Endothelial cell of umbilical vein (primary cell): Measurements from ENCODE around the gene AMZ1. TPM values are rescaled to one million over a fixed set of nuclear protein-coding genes. Genes with fewer than 3 reads are reported as not detected.

Source experiments
- BruUV-seq: library from RNA; stranded (reverse); fragments of 400-500 nt; replicated peaks from 2 replicates; lab custom pipeline; 2021; lab: Mats Ljungman, UMichigan
- CTCF ChIA-PET: fragments of 300-600, 350-600 bp; sonication (Branson Sonifier 250); formaldehyde crosslinking; loops from one replicate; lab custom pipeline; 2021; ENCODE audit warnings: antibody characterized with exemption, inconsistent platforms; lab: Charles Lee
- POLR2A ChIA-PET: fragments of 300-600, 350-600 bp; sonication (Branson Sonifier 250); formaldehyde crosslinking; loops from one replicate; lab custom pipeline; 2021; ENCODE audit warnings: antibody characterized with exemption, inconsistent platforms; lab: Charles Lee
- DNase-seq: peaks from one replicate; pipeline ENCODE4 v3.0.0-alpha.2; 2011; ENCODE audit warnings: low read depth, low spot score
- FAIRE-seq: peaks from 2 replicates; lab custom pipeline; 2011; peaks lifted over from hg19 to GRCh38; lab: Jason Lieb, UNC
- H2AFZ ChIP-seq: 2 replicates; pipeline ENCODE4 v1.6.0; 2012; ENCODE audit warnings: low read depth, low read length, control low read depth, inconsistent platforms
- H3K27ac ChIP-seq: 2 replicates; pipeline ENCODE4 v1.5.1; 2011; ENCODE audit warnings: low read depth, mild to moderate bottlenecking, control low read depth, low read length, moderate library complexity; ENCODE audit not compliant: insufficient read depth
- H3K27me3 ChIP-seq, 2 experiments: 2 replicates each; pipeline versions ENCODE4 v1.6.0 to v1.6.1; 2011; ENCODE audit warnings: low read length in 2 of 2, mixed read lengths in 1 of 2; ENCODE audit not compliant: control insufficient read depth in 2 of 2, insufficient read depth in 2 of 2
- H3K36me3 ChIP-seq, 2 experiments: 2 replicates in 1 of 2; 3 replicates in 1 of 2; pipeline ENCODE4 v1.5.1; 2011; ENCODE audit warnings: low read length in 2 of 2, mild to moderate bottlenecking in 1 of 2, moderate library complexity in 1 of 2; ENCODE audit not compliant: control insufficient read depth in 2 of 2, insufficient read depth in 2 of 2; ENCODE audit errors: extremely low read depth in 1 of 2
- H3K4me1 ChIP-seq: 3 replicates; pipeline ENCODE4 v1.5.1; 2011; ENCODE audit warnings: mild to moderate bottlenecking, low read length; ENCODE audit not compliant: control insufficient read depth, insufficient read depth; ENCODE audit errors: extremely low read depth
- H3K4me2 ChIP-seq: 2 replicates; pipeline ENCODE4 v1.6.1; 2011; ENCODE audit warnings: low read length, control low read depth, mixed read lengths; ENCODE audit not compliant: insufficient read depth
- H3K4me3 ChIP-seq, 3 experiments: fragments of 200-600 bp in 1 of 3; sonication (generic), shearing (Covaris generic) in 1 of 3; replicated peaks in 1 of 3; 2 replicates each; pipeline ENCODE4 v1.5.1; 2011 to 2016; ENCODE audit warnings: control low read depth in 3 of 3, low read length in 3 of 3, mild to moderate bottlenecking in 2 of 3, inconsistent platforms in 1 of 3, low read depth in 1 of 3, moderate library complexity in 1 of 3; ENCODE audit not compliant: insufficient read depth in 1 of 3
- H3K79me2 ChIP-seq: 2 replicates; pipeline ENCODE4 v1.6.0; 2012; ENCODE audit warnings: low read length, inconsistent platforms; ENCODE audit not compliant: control insufficient read depth, insufficient read depth
- H3K9ac ChIP-seq: replicated peaks from 2 replicates; pipeline ENCODE3; 2011; ENCODE audit warnings: low read length, control low read depth; ENCODE audit not compliant: insufficient read depth; ENCODE audit errors: extremely low read depth
- H3K9me1 ChIP-seq: replicated peaks from 3 replicates; pipeline ENCODE4 v1.6.0; 2011; ENCODE audit warnings: mild to moderate bottlenecking, low read length; ENCODE audit not compliant: control insufficient read depth, insufficient read depth; ENCODE audit errors: extremely low read depth
- H3K9me3 ChIP-seq: replicated peaks from 2 replicates; pipeline ENCODE4 v1.5.1; 2012; ENCODE audit warnings: low read length, inconsistent platforms; ENCODE audit not compliant: control insufficient read depth, insufficient read depth
- H4K20me1 ChIP-seq: replicated peaks from 2 replicates; pipeline ENCODE3; 2011; ENCODE audit warnings: mild to moderate bottlenecking, low read length; ENCODE audit not compliant: control insufficient read depth, insufficient read depth; ENCODE audit errors: extremely low read depth
- FOS ChIP-seq: IDR thresholded peaks from 2 replicates; pipeline ENCODE4 v1.6.1; 2011; ENCODE audit warnings: mild to moderate bottlenecking, low read length, moderate library complexity, borderline replicate concordance; ENCODE audit not compliant: insufficient read depth
- GATA2 ChIP-seq: IDR thresholded peaks from 2 replicates; pipeline ENCODE4 v1.7.0; 2011; ENCODE audit warnings: low read depth, mild to moderate bottlenecking, moderate library complexity, mixed read lengths, low read length; ENCODE audit not compliant: insufficient read length, insufficient read depth
- POLR2A ChIP-seq: IDR thresholded peaks from 2 replicates; pipeline ENCODE4 v1.6.1; 2012; ENCODE audit warnings: low read depth, mild to moderate bottlenecking, control low read depth, low read length
- POLR2AphosphoS5 ChIP-seq: IDR thresholded peaks from 2 replicates; pipeline ENCODE4 v1.6.1; 2012; ENCODE audit warnings: low read depth, mild to moderate bottlenecking, control low read depth, low read length, moderate library complexity; ENCODE audit not compliant: insufficient read depth
- dilution Hi-C: fragments of 300-500 bp; cut with MboI; formaldehyde crosslinking; loops from one replicate; pipeline ENCODE4 v1.15.0; 2019; ENCODE audit warnings: low sequenced_read_pairs; ENCODE audit not compliant: extremely low pct_ligation_motif_present
- intact Hi-C: fragments of 100-400 bp; cut with micrococcal nuclease; formaldehyde crosslinking; loops from one replicate; pipeline ENCODE4 v1.10.0; 2022
- polyA plus RNA-seq, 4 experiments: library from polyadenylated mRNA; depleted of rRNA in 3 of 4; stranded (reverse) in 3 of 4; unstranded in 1 of 4; fragments of >200 nt; gene quantifications; 2 replicates each; pipeline versions ENCODE4 v1.2.1 to v1.2.3, GENCODE V29; 2011 to 2012; ENCODE audit warnings: missing spikeins in 1 of 4
- total RNA-seq: library from RNA; stranded (reverse); gene quantifications from 2 replicates; pipeline ENCODE4 v1.2.3, GENCODE V29; 2021
- TF ChIP-seq, protein P1 (sequence below): IDR thresholded peaks from 2 replicates; pipeline ENCODE4 v1.6.1; 2011; ENCODE audit not compliant: insufficient read depth, insufficient read length

AMZ1 gene
- total and polyA plus RNA-seq, 2 donors (not counting 3 experiments of a cell fraction or from before 2014, with no cell fraction given) = not detected

DNA sequence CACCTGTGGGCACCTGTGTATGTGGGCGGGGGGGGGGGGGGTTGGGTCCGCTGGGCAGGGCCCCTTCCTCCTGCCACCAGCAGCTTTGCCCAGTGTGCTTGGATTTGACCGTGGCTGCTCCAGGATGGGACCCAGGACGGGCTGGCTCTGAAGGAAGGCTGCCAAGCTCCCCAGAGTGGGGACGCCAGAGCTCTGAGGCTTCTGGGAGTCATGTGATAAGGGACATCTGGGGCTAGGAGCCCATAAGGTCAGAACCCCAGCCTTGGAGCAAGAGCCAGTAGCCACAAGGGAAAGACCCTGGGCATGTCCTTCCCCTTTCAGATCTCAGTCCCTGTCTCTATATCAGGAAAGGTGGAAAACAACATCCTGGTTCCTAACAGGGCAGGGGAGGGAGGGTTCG, 21.8 kb upstream of the AMZ1 start:
- CTCF ChIA-PET = interaction anchor here (0.7 to 3.0 kb wide), 4 partner anchors 23 to 57 kb away, joined by 3 to 10 read pairs (median 4); partner anchors contain the start of gene TTYH3
- Histone ChIP-seq H3K36me3 (peaks cover 2 to 14% of the 10 kb centered on the region in 2 experiments), H3K9me3 (no peaks in the 10 kb centered on the region), H3K4me1 (peaks cover 14% of the 10 kb centered on the region), H3K27me3 (peaks cover 0 to 3% of the 10 kb centered on the region in 2 experiments), H3K9ac (no peak overlapping the region), H3K27ac (no peak overlapping the region), H4K20me1 (no peaks in the 10 kb centered on the region), H2AFZ (no peak overlapping the region), H3K9me1 (no peaks in the 10 kb centered on the region), H3K4me2 (no peak overlapping the region), H3K79me2 (no peaks in the 10 kb centered on the region), H3K4me3 (no peak overlapping the region)
- intact Hi-C loops = loop anchor here (5.0 kb wide), 1 partner anchor 636 kb away; the partner anchor contains the start of gene SDK1
- dilution Hi-C loops = no loop called here
- no peak for TF ChIP-seq FOS
- no TSS peak for BruUV-seq
- FAIRE-seq (no peak), DNase-seq (no peak)
- POLR2A ChIA-PET = no interaction called here

DNA sequence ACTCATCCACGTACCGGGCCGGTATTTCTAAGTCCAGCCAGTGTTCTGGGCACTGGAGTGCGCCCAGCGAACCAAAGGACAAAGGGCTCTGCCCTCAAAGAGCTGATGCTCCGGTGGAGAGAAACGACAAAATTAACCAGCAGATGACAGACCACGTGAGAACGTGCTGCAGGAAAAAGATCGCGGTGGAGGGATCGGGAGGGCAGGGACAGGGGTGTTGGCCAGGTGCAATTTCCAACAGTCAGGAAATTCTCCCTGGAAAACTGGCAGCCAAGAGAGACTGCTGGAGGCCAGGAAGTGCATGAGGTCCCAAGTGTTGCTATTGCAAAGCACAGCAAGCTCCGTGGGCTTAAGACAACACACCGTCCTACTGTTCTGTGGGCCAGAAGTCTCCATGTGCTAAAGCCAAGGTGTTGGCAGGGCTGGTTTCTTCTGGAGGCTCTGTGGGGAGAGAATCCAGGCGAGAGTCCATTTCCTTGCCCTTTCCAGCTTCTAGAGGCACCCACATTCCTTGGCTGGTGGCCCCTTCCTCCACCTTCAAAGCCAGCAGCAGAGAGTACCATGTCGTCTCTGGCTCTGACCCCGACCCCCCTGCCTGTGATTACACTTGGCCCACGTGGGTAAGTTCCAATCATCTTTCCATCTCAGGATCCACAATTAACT, 21.3 kb upstream of the AMZ1 start:
- intact Hi-C loops = loop anchor here (5.0 kb wide), 1 partner anchor 636 kb away; the partner anchor contains the start of gene SDK1
- TF ChIP-seq POLR2AphosphoS5 (no peak), FOS (no peak), POLR2A (no peak), GATA2 (no peak)
- TF ChIP-seq, protein P1, sequence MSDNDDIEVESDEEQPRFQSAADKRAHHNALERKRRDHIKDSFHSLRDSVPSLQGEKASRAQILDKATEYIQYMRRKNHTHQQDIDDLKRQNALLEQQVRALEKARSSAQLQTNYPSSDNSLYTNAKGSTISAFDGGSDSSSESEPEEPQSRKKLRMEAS = no peak
- peaks cover 0 to 3% of the 10 kb centered on the region in 2 experiments for H3K27me3 ChIP-seq
- H3K9ac ChIP-seq = no peak overlapping the region
- no peak overlapping the region for H2AFZ ChIP-seq
- ChIA-PET CTCF (interaction anchor here (0.7 to 1.4 kb wide), 3 partner anchors 23 to 58 kb away, joined by 3 to 4 read pairs (median 3); partner anchors contain the start of gene TTYH3), POLR2A (no interaction called here)
- no peaks in the 10 kb centered on the region for H3K9me3 ChIP-seq
- no peak overlapping the region for H3K27ac ChIP-seq
- H3K79me2 ChIP-seq = no peaks in the 10 kb centered on the region
- FAIRE-seq = no peak
- no peaks in the 10 kb centered on the region for H4K20me1 ChIP-seq
- no TSS peak for BruUV-seq
- peaks cover 14% of the 10 kb centered on the region for H3K4me1 ChIP-seq
- dilution Hi-C loops = no loop called here
- no peak for DNase-seq
- H3K4me3 ChIP-seq = no peak overlapping the region
- H3K36me3 ChIP-seq = peaks cover 2 to 8% of the 10 kb centered on the region in 2 experiments
- no peak overlapping the region for H3K4me2 ChIP-seq
- H3K9me1 ChIP-seq = no peaks in the 10 kb centered on the region
